K562 (cell line): ENCODE data around the gene EDARADD.

Source experiments
- BRCA1 ChIP-seq, 2 experiments: fragments of 450-650 bp in 1 of 2; sonication (generic) in 1 of 2; formaldehyde crosslinking in 1 of 2; IDR thresholded peaks; 2 replicates each; pipeline versions ENCODE4 v1.5.0 to v1.6.1; 2017 to 2020; ENCODE audit warnings: mild to moderate bottlenecking in 1 of 2, missing genetic modification reagents in 1 of 2
- CBX1 ChIP-seq: sonication (generic); IDR thresholded peaks from 2 replicates; pipeline ENCODE4 v1.6.1; 2016; ENCODE audit warnings: antibody characterized with exemption, low read depth, mild to moderate bottlenecking
- ETV5 ChIP-seq: sonication (generic); formaldehyde crosslinking; IDR thresholded peaks from 2 replicates; pipeline ENCODE4 v1.4.0; 2020; ENCODE audit warnings: low read depth, mild to moderate bottlenecking, missing genetic modification reagents
- GABPA ChIP-seq: fragments of 200-800 bp; sonication (Bioruptor generic); conservative IDR thresholded peaks from 2 replicates; pipeline ENCODE4 v1.6.1; 2016; ENCODE audit warnings: low read depth, missing genetic modification characterization, missing compliant biosample characterization
- KAT7 ChIP-seq: sonication (generic); formaldehyde crosslinking; IDR thresholded peaks from 2 replicates; pipeline ENCODE4 v1.8.0; 2022; ENCODE audit warnings: missing genetic modification reagents, mild to moderate bottlenecking, borderline replicate concordance
- MYBL2 ChIP-seq, 2 experiments: fragments of 450-650 bp in 1 of 2; sonication (generic) in 1 of 2; formaldehyde crosslinking in 1 of 2; IDR thresholded peaks; 2 replicates each; pipeline versions ENCODE4 v1.6.1 to v1.8.1; 2017 to 2022; ENCODE audit warnings: borderline replicate concordance in 1 of 2, inconsistent platforms in 1 of 2, low read depth in 1 of 2, mild to moderate bottlenecking in 1 of 2, missing genetic modification reagents in 1 of 2, moderate library complexity in 1 of 2
- NFATC3 ChIP-seq: fragments of 450-650 bp; IDR thresholded peaks from 2 replicates; pipeline ENCODE4 v1.6.1; 2017; ENCODE audit warnings: mild to moderate bottlenecking
- PHF8 ChIP-seq: fragments of 200-600 bp; sonication (generic); IDR thresholded peaks from 2 replicates; pipeline ENCODE4 v1.6.1; 2012; ENCODE audit warnings: mixed run types, mild to moderate bottlenecking, inconsistent platforms, low read length, moderate library complexity, borderline replicate concordance
- POLR2A ChIP-seq: fragments of 450-650 bp; conservative IDR thresholded peaks from 2 replicates; pipeline ENCODE4 v1.6.1; 2016
- SP1 ChIP-seq: sonication (generic); formaldehyde crosslinking; IDR thresholded peaks from 2 replicates; pipeline ENCODE4 v1.8.1; 2022; ENCODE audit warnings: mild to moderate bottlenecking, missing genetic modification reagents
- TRIM28 ChIP-seq: fragments of 450-650 bp; IDR thresholded peaks from 2 replicates; pipeline ENCODE4 v1.6.1; 2017
- TF ChIP-seq, protein P1 (sequence below), 3 experiments: IDR thresholded peaks in 2 of 3; conservative IDR thresholded peaks in 1 of 3; 2 replicates each; pipeline ENCODE4 v1.5.1; 2011 to 2012; ENCODE audit warnings: low read length in 3 of 3, mild to moderate bottlenecking in 3 of 3, control low read depth in 2 of 3, improper control_type of control experiment in 1 of 3, inconsistent platforms in 1 of 3, low read depth in 1 of 3, mixed read lengths in 1 of 3, moderate library complexity in 1 of 3; ENCODE audit not compliant: insufficient read depth in 2 of 3
- TF ChIP-seq, protein P2 (sequence below): fragments of 250-450 bp; sonication (Bioruptor Pico); IDR thresholded peaks from 2 replicates; pipeline ENCODE4 v1.8.0; 2022; ENCODE audit warnings: inconsistent platforms

GRCh38 chr1:236413688-236414087, 19.6 kb downstream of the EDARADD start:
- TF ChIP-seq KAT7 (CRISPR knock-in tag) (no peak), SP1 (CRISPR knock-in tag) (no peak), ETV5 (CRISPR knock-in tag) (no peak), NFATC3 (no peak), POLR2A (no peak), CBX1 (no peak), TRIM28 (no peak), PHF8 (no peak), GABPA (no peak), MYBL2 (IDR thresholded peaks at IDR 0.05; ENCODE audit: low read depth) (no peak), MYBL2 (CRISPR knock-in tag; IDR thresholded peaks at IDR 0.05; ENCODE audit: borderline replicate concordance) (no peak), BRCA1 (IDR thresholded peaks at IDR 0.05) (no peak), BRCA1 (CRISPR knock-in tag; IDR thresholded peaks at IDR 0.05) (no peak)
- TF ChIP-seq, protein P1, sequence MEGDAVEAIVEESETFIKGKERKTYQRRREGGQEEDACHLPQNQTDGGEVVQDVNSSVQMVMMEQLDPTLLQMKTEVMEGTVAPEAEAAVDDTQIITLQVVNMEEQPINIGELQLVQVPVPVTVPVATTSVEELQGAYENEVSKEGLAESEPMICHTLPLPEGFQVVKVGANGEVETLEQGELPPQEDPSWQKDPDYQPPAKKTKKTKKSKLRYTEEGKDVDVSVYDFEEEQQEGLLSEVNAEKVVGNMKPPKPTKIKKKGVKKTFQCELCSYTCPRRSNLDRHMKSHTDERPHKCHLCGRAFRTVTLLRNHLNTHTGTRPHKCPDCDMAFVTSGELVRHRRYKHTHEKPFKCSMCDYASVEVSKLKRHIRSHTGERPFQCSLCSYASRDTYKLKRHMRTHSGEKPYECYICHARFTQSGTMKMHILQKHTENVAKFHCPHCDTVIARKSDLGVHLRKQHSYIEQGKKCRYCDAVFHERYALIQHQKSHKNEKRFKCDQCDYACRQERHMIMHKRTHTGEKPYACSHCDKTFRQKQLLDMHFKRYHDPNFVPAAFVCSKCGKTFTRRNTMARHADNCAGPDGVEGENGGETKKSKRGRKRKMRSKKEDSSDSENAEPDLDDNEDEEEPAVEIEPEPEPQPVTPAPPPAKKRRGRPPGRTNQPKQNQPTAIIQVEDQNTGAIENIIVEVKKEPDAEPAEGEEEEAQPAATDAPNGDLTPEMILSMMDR (IDR thresholded peaks at IDR 0.05 in 2 of 3, conservative IDR thresholded peaks at IDR 0.05 in 1 of 3; ENCODE audit: insufficient read depth in 2 of 3, low read depth in 1 of 3, low read length in 3 of 3) = no peak
- TF ChIP-seq, protein P2, sequence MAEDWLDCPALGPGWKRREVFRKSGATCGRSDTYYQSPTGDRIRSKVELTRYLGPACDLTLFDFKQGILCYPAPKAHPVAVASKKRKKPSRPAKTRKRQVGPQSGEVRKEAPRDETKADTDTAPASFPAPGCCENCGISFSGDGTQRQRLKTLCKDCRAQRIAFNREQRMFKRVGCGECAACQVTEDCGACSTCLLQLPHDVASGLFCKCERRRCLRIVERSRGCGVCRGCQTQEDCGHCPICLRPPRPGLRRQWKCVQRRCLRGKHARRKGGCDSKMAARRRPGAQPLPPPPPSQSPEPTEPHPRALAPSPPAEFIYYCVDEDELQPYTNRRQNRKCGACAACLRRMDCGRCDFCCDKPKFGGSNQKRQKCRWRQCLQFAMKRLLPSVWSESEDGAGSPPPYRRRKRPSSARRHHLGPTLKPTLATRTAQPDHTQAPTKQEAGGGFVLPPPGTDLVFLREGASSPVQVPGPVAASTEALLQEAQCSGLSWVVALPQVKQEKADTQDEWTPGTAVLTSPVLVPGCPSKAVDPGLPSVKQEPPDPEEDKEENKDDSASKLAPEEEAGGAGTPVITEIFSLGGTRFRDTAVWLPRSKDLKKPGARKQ = no peak
